PC-3 (cell line): ENCODE data around the gene SHROOM2. TPM values are rescaled to one million over a fixed set of nuclear protein-coding genes. Genes with fewer than 3 reads are reported as not detected.

ENCODE experiments used
- ATAC-seq: fragments of 200-7000 bp; cut with Tn5 transposase; 2 replicates; pipeline ENCODE4 v1.9.1; 2020; ENCODE audit warnings: mild to moderate bottlenecking, moderate library complexity
- BruUV-seq: library from RNA; stranded (reverse); fragments of 400-500 nt; replicated peaks from 2 replicates; lab custom pipeline; 2021; lab: Mats Ljungman, UMichigan
- CTCF ChIA-PET: fragments of 300-600 bp; sonication (Branson Sonifier 250); formaldehyde crosslinking; loops from one replicate; lab custom pipeline; 2022; ENCODE audit warnings: antibody characterized with exemption; lab: Charles Lee
- POLR2A ChIA-PET: fragments of 300-600 bp; sonication (Branson Sonifier 250); formaldehyde crosslinking; loops from one replicate; lab custom pipeline; 2022; ENCODE audit warnings: antibody characterized with exemption; ENCODE audit not compliant: unreplicated experiment; lab: Charles Lee
- DNase-seq: peaks from one replicate; pipeline ENCODE4 v3.0.0-alpha.2; 2015
- H2AFZ ChIP-seq: fragments of 300-600 bp; sonication (generic); 2 replicates; pipeline ENCODE4 v1.6.0; 2016; ENCODE audit warnings: antibody characterized with exemption, low read length
- H3F3A ChIP-seq: fragments of 300-600 bp; sonication (generic); one replicate; pipeline ENCODE4 v1.6.0; 2017; ENCODE audit warnings: antibody characterized with exemption, low read length, control low read depth, mild to moderate bottlenecking; ENCODE audit not compliant: unreplicated experiment
- H3K27ac ChIP-seq: fragments of 300-600 bp; sonication (generic); 2 replicates; pipeline ENCODE4 v1.5.1; 2016; ENCODE audit warnings: mild to moderate bottlenecking, low read length
- H3K27me3 ChIP-seq: fragments of 300-600 bp; sonication (generic); 2 replicates; pipeline ENCODE4 v1.6.1; 2016; ENCODE audit warnings: low read length, mixed read lengths
- H3K36me3 ChIP-seq: fragments of 300-600 bp; sonication (generic); 2 replicates; pipeline ENCODE4 v1.6.1; 2016; ENCODE audit warnings: low read depth, mixed run types, low read length, mixed read lengths
- H3K4me1 ChIP-seq: fragments of 300-600 bp; sonication (generic); 2 replicates; pipeline ENCODE4 v1.5.1; 2016; ENCODE audit warnings: low read length; ENCODE audit not compliant: insufficient read depth
- H3K4me2 ChIP-seq: fragments of 300-600 bp; sonication (generic); 2 replicates; pipeline ENCODE4 v1.6.0; 2016; ENCODE audit warnings: low read length
- H3K4me3 ChIP-seq: fragments of 300-600 bp; sonication (generic); 2 replicates; pipeline ENCODE4 v1.5.1; 2016; ENCODE audit warnings: mild to moderate bottlenecking, low read length, mixed read lengths
- H3K79me2 ChIP-seq: fragments of 300-600 bp; sonication (generic); 2 replicates; pipeline ENCODE4 v1.6.1; 2017; ENCODE audit warnings: low read length, mixed read lengths
- H3K9ac ChIP-seq: fragments of 300-600 bp; sonication (generic); 2 replicates; pipeline ENCODE4 v1.6.0; 2016; ENCODE audit warnings: mild to moderate bottlenecking, low read length
- H3K9me2 ChIP-seq: fragments of 300-600 bp; sonication (generic); replicated peaks from 2 replicates; pipeline ENCODE4 v1.6.1; 2016; ENCODE audit warnings: mixed run types, low read length, mixed read lengths
- H3K9me3 ChIP-seq: fragments of 300-600 bp; sonication (generic); 2 replicates; pipeline ENCODE4 v1.6.1; 2016; ENCODE audit warnings: low read length, mixed read lengths
- H4K20me1 ChIP-seq: fragments of 300-600 bp; sonication (generic); 2 replicates; pipeline ENCODE4 v1.6.1; 2016; ENCODE audit warnings: low read length, mixed read lengths
- CTCF ChIP-seq: fragments of 300-600 bp; sonication (generic); conservative IDR thresholded peaks from 2 replicates; pipeline ENCODE4 v1.5.1; 2017; ENCODE audit warnings: antibody characterized with exemption, low read depth, mild to moderate bottlenecking, low read length
- EZH2 ChIP-seq: fragments of 300-600 bp; sonication (generic); IDR thresholded peaks from one replicate; pipeline ENCODE4 v1.6.1; 2017; ENCODE audit warnings: antibody characterized with exemption, mild to moderate bottlenecking, low read length; ENCODE audit not compliant: unreplicated experiment
- EZH2phosphoT487 ChIP-seq: fragments of 300-600 bp; sonication (generic); IDR thresholded peaks from 2 replicates; pipeline ENCODE4 v1.6.1; 2018; ENCODE audit warnings: mild to moderate bottlenecking, antibody characterized with exemption, low read length, borderline replicate concordance
- intact Hi-C: fragments of 100-400 bp; cut with micrococcal nuclease; formaldehyde crosslinking; loops from 2 replicates; pipeline ENCODE4 v1.9.0; 2023
- total RNA-seq: library from RNA; depleted of rRNA; stranded (reverse); fragments of >200 nt; gene quantifications from 2 replicates; pipeline ENCODE4 v1.2.3, GENCODE V29; 2014

The SHROOM2 gene
- total RNA-seq, 1 experiment from 2014 or later, result 6.5 TPM

GRCh38 chrX:9848718-9849479 lies 62.7 kb downstream of the SHROOM2 start:
- Histone ChIP-seq H3K4me1 (peaks cover 15% of the 10 kb centered on the region), H3F3A (no peaks in the 10 kb centered on the region), H3K27ac (no peak overlapping the region), H3K9ac (no peak overlapping the region), H3K9me2 (no peaks in the 10 kb centered on the region), H3K4me3 (no peak overlapping the region), H3K79me2 (no peaks in the 10 kb centered on the region), H2AFZ (no peak overlapping the region), H3K36me3 (no peaks in the 10 kb centered on the region), H3K27me3 (no peaks in the 10 kb centered on the region), H4K20me1 (no peaks in the 10 kb centered on the region), H3K9me3 (no peaks in the 10 kb centered on the region), H3K4me2 (no peak overlapping the region)
- TF ChIP-seq EZH2, result no peak
- no peak for TF ChIP-seq EZH2phosphoT487
- TF ChIP-seq CTCF, result no peak
- DNase-seq, result no peak
- CTCF ChIA-PET, result no interaction called here
- intact Hi-C loops, result loop anchor here (10.0 kb wide), 1 partner anchor 64 kb away; the partner anchor contains the start of gene SHROOM2
- ATAC-seq, result no peak
- POLR2A ChIA-PET, result no interaction called here
- BruUV-seq, result no TSS peak

- H3K4me3 ChIP-seq, result no peak overlapping the region
- H3K27me3 ChIP-seq, result no peaks in the 10 kb centered on the region
- TF ChIP-seq EZH2 (no peak), EZH2phosphoT487 (no peak), CTCF (no peak)
- ChIA-PET CTCF (no interaction called here), POLR2A (no interaction called here)
- peak; percentile 21; the same call in 1 of the 2 replicates for ATAC-seq
- no peaks in the 10 kb centered on the region for H3K79me2 ChIP-seq
- no peaks in the 10 kb centered on the region for H3K36me3 ChIP-seq
- no peaks in the 10 kb centered on the region for H3K9me2 ChIP-seq
- H3K9ac ChIP-seq, result no peak overlapping the region
- intact Hi-C loops, result no loop called here
- no peak for DNase-seq
- no peak overlapping the region for H3K27ac ChIP-seq
- H3K4me1 ChIP-seq, result peaks cover 11% of the 10 kb centered on the region
- no peak overlapping the region for H3K4me2 ChIP-seq
- no TSS peak for BruUV-seq
- H3K9me3 ChIP-seq, result no peaks in the 10 kb centered on the region
- H3F3A ChIP-seq, result no peaks in the 10 kb centered on the region
- no peaks in the 10 kb centered on the region for H4K20me1 ChIP-seq
- no peak overlapping the region for H2AFZ ChIP-seq
Measured at GRCh38 chrX:9851890-9852289, 65.7 kb downstream of the SHROOM2 start.

- H3K36me3 ChIP-seq, result no peaks in the 10 kb centered on the region
- H3K27ac ChIP-seq, result no peak overlapping the region
- no peak overlapping the region for H2AFZ ChIP-seq
- BruUV-seq, result no TSS peak
- no peaks in the 10 kb centered on the region for H3K9me3 ChIP-seq
- no peaks in the 10 kb centered on the region for H3K27me3 ChIP-seq
- TF ChIP-seq EZH2phosphoT487, result no peak
- TF ChIP-seq CTCF, result no peak
- no peak for TF ChIP-seq EZH2
- POLR2A ChIA-PET, result no interaction called here
- no peaks in the 10 kb centered on the region for H3K79me2 ChIP-seq
- H4K20me1 ChIP-seq, result no peaks in the 10 kb centered on the region
- H3K4me2 ChIP-seq, result no peak overlapping the region
- no peak for ATAC-seq
- no peak overlapping the region for H3K4me3 ChIP-seq
- CTCF ChIA-PET, result no interaction called here
- no peaks in the 10 kb centered on the region for H3K9me2 ChIP-seq
- no peak overlapping the region for H3K9ac ChIP-seq
- H3K4me1 ChIP-seq, result no peaks in the 10 kb centered on the region
- intact Hi-C loops, result no loop called here
- DNase-seq, result no peak
- no peaks in the 10 kb centered on the region for H3F3A ChIP-seq
Measured at GRCh38 chrX:9853307-9853706, 67.1 kb downstream of the SHROOM2 start.
